ENCODE results near the gene SNX19. TPM values are rescaled to one million over a fixed set of nuclear protein-coding genes. Genes with fewer than 3 reads are reported as not detected.

SNX19 gene
- polyA plus RNA-seq, 1 of the 3 experiments (the other 2 are of a cell fraction), result 16.6 TPM

DNA sequence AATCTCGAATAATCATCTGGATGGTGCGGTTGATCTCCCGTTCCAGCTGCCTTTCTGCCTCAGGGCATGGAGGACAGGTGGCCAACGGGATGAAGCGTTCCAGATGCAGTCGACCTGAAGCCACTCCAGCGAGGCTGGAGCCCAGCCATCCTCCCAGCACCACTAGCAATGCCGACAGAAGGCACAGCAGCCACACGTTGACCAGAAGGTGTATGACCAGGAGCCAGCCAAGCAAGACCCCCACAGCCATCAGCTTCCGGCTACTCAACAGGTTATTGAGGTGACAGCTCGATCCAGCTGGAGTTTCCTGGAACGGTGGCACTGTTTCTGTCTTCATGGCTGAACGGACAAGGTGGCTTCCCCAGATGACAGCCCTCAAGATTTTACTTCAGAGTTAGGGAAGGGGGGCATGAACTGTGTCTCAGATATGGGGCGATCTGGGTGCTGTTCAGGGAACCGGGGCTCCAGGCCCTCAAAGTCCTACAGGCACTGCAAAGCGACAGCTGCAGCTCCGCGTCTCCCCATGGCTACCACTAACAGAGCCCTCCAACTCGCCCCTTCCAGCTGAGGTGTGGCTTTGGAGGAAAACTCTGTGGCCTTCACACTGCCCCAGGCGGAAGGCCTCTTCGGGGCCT, 559 bp downstream of the SNX19 start:
- Histone ChIP-seq H3K4me1 (ENCODE audit: control insufficient read depth in 1 of 2, insufficient read depth in 2 of 2, low read depth in 1 of 2, low read length in 1 of 2) (peaks cover 9 to 18% of the 10 kb centered on the region in 2 experiments), H3K4me3 (ENCODE audit: low read depth in 2 of 2, low read length in 1 of 2) (peak overlapping the region; percentile 90 to 96), H3K9me3 (no peaks in the 10 kb centered on the region), H3K36me3 (replicated peaks in 1 of 2; ENCODE audit: control insufficient read depth in 1 of 2, insufficient read depth in 2 of 2, low read length in 1 of 2) (peaks cover 26 to 37% of the 10 kb centered on the region in 2 experiments), H3K27ac (ENCODE audit: low read depth in 2 of 2, low read length in 1 of 2) (peak overlapping the region; percentile 68 to 73; a peak in 3 of 4 replicates), H3K9me2 (no peaks in the 10 kb centered on the region), H3K27me3 (ENCODE audit: insufficient read depth) (no peaks in the 10 kb centered on the region), H4K20me1 (ENCODE audit: insufficient read depth) (no peaks in the 10 kb centered on the region; the same call in 1 of the 2 replicates), H3K9ac (peak overlapping the region; percentile 92), H2AFZ (ENCODE audit: low read depth) (peak overlapping the region; percentile 79), H3K79me2 (ENCODE audit: insufficient read depth) (peaks cover 51% of the 10 kb centered on the region), H3F3A (replicated peaks; ENCODE audit: insufficient read depth) (peaks cover 2% of the 10 kb centered on the region), H3K4me2 (peak overlapping the region; percentile 95)
- ChIA-PET POLR2A (no interaction called here), CTCF (interaction anchor here (0.6 to 4.0 kb wide), 35 partner anchors 9 to 1551 kb away, joined by 3 to 25 read pairs (median 4); no protein-coding TSS in a partner anchor)
- peak; percentile 30 for DNase-seq
- WGBS (ENCODE audit: low lambda C conversion rate), result 13% methylated on average over 18 of the region's 21 CpGs
- no peak for TF ChIP-seq USF1 (IDR thresholded peaks at IDR 0.05; ENCODE audit: borderline replicate concordance, low read depth)
- TF ChIP-seq GATA2 (CRISPR knock-in tag; IDR thresholded peaks at IDR 0.05), result 0 out of 2 replicates have a peak, but pooled peaks have one; percentile 22
- no peak for TF ChIP-seq RCOR1 (IDR thresholded peaks at IDR 0.05; ENCODE audit: low read length)

- POLR2A ChIA-PET, result no interaction called here
- 0 out of 4 replicates have a peak overlapping the region, but pooled peaks of 1 of the 2 experiments have one; percentile 21 for H3K4me3 ChIP-seq (ENCODE audit: low read depth in 2 of 2, low read length in 1 of 2)
These were observed 3.0 kb downstream of the SNX19 start for GRCh38 chr11:130913268-130913667.

More at GRCh38 chr11:130913268-130913667, 3.0 kb downstream of the SNX19 start:
- Histone ChIP-seq H3K4me2 (no peak overlapping the region), H3K36me3 (replicated peaks in 1 of 2; ENCODE audit: control insufficient read depth in 1 of 2, insufficient read depth in 2 of 2, low read length in 1 of 2) (peaks cover 38 to 60% of the 10 kb centered on the region in 2 experiments), H3K27ac (ENCODE audit: low read depth in 2 of 2, low read length in 1 of 2) (no peak overlapping the region), H3K9me3 (no peaks in the 10 kb centered on the region), H3K27me3 (ENCODE audit: insufficient read depth) (no peaks in the 10 kb centered on the region), H3F3A (replicated peaks; ENCODE audit: insufficient read depth) (peaks cover 23% of the 10 kb centered on the region), H3K4me1 (ENCODE audit: control insufficient read depth in 1 of 2, insufficient read depth in 2 of 2, low read depth in 1 of 2, low read length in 1 of 2) (peaks cover 18 to 23% of the 10 kb centered on the region in 2 experiments), H2AFZ (ENCODE audit: low read depth) (no peak overlapping the region), H4K20me1 (ENCODE audit: insufficient read depth) (peaks cover 14% of the 10 kb centered on the region; the same call in 1 of the 2 replicates), H3K9ac (no peak overlapping the region), H3K9me2 (no peaks in the 10 kb centered on the region), H3K79me2 (ENCODE audit: insufficient read depth) (peaks cover 54% of the 10 kb centered on the region)
- CTCF ChIA-PET, result interaction anchor here (1.3 to 4.0 kb wide), 3 partner anchors 12 to 51 kb away, joined by 4 to 25 read pairs (median 4); no protein-coding TSS in a partner anchor
- no peak for DNase-seq
- 97% methylated on average over 2 of the region's 2 CpGs for WGBS (ENCODE audit: low lambda C conversion rate)
- TF ChIP-seq RXRA (IDR thresholded peaks at IDR 0.05; ENCODE audit: borderline replicate concordance, low read depth) (no peak), TEAD4 (IDR thresholded peaks at IDR 0.05; ENCODE audit: borderline replicate concordance, insufficient read depth) (no peak), EZH2phosphoT487 (IDR thresholded peaks at IDR 0.05; ENCODE audit: borderline replicate concordance, low read depth) (no peak), TAF1 (IDR thresholded peaks at IDR 0.05; ENCODE audit: borderline replicate concordance, low read depth, low read length) (no peak), SMC3 (IDR thresholded peaks at IDR 0.05; ENCODE audit: low read depth, low read length) (no peak), TCF12 (IDR thresholded peaks at IDR 0.05) (no peak), GABPA (IDR thresholded peaks at IDR 0.05; ENCODE audit: low read depth) (no peak), JUND (IDR thresholded peaks at IDR 0.05) (no peak), FOXM1 (IDR thresholded peaks at IDR 0.05; ENCODE audit: low read depth) (no peak), FOXJ3 (CRISPR knock-in tag; IDR thresholded peaks at IDR 0.05) (no peak)
- TF ChIP-seq, protein P1, sequence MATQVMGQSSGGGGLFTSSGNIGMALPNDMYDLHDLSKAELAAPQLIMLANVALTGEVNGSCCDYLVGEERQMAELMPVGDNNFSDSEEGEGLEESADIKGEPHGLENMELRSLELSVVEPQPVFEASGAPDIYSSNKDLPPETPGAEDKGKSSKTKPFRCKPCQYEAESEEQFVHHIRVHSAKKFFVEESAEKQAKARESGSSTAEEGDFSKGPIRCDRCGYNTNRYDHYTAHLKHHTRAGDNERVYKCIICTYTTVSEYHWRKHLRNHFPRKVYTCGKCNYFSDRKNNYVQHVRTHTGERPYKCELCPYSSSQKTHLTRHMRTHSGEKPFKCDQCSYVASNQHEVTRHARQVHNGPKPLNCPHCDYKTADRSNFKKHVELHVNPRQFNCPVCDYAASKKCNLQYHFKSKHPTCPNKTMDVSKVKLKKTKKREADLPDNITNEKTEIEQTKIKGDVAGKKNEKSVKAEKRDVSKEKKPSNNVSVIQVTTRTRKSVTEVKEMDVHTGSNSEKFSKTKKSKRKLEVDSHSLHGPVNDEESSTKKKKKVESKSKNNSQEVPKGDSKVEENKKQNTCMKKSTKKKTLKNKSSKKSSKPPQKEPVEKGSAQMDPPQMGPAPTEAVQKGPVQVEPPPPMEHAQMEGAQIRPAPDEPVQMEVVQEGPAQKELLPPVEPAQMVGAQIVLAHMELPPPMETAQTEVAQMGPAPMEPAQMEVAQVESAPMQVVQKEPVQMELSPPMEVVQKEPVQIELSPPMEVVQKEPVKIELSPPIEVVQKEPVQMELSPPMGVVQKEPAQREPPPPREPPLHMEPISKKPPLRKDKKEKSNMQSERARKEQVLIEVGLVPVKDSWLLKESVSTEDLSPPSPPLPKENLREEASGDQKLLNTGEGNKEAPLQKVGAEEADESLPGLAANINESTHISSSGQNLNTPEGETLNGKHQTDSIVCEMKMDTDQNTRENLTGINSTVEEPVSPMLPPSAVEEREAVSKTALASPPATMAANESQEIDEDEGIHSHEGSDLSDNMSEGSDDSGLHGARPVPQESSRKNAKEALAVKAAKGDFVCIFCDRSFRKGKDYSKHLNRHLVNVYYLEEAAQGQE (IDR thresholded peaks at IDR 0.05; ENCODE audit: low read depth, low read length), result no peak

All from SK-N-SH (cell line).